HL-60/S4 treated with retinoic acid at 250 ng/mL for 4 days and 3 days (cell line): ENCODE data around the gene ILDR2.

Experiments
- in situ Hi-C: fragments of 300-500 bp; cut with MboI; formaldehyde crosslinking; loops from 2 replicates; pipeline ENCODE4 v1.7.0; 2022; ENCODE audit warnings: low sequenced_read_pairs

Gene ILDR2

GRCh38 chr1:166972193-166972592, 3.1 kb downstream of the ILDR2 start:
- in situ Hi-C loops = no loop called here

- in situ Hi-C loops = no loop called here
These were observed 4.1 kb downstream of the ILDR2 start for GRCh38 chr1:166971252-166971651.

- in situ Hi-C loops = no loop called here
These were observed 6.2 kb downstream of the ILDR2 start for GRCh38 chr1:166969074-166969677.

GRCh38 chr1:166960858-166961474, 14.4 kb downstream of the ILDR2 start:
- in situ Hi-C loops = no loop called here

- in situ Hi-C loops = no loop called here
These were observed 18.5 kb downstream of the ILDR2 start for GRCh38 chr1:166956872-166957271.

- in situ Hi-C loops = no loop called here
These were observed 19.1 kb downstream of the ILDR2 start for GRCh38 chr1:166956057-166956850.

GRCh38 chr1:166953491-166953890, 21.8 kb downstream of the ILDR2 start:
- in situ Hi-C loops = no loop called here

- in situ Hi-C loops = no loop called here
These were observed 23.2 kb downstream of the ILDR2 start for GRCh38 chr1:166952002-166952746.

GRCh38 chr1:166951050-166951449, 24.3 kb downstream of the ILDR2 start:
- in situ Hi-C loops = no loop called here

- in situ Hi-C loops = no loop called here
These were observed 25.2 kb downstream of the ILDR2 start for GRCh38 chr1:166950156-166950555.

GRCh38 chr1:166948856-166949350, 26.4 kb downstream of the ILDR2 start:
- in situ Hi-C loops = no loop called here

GRCh38 chr1:166947398-166948043, 27.8 kb downstream of the ILDR2 start:
- in situ Hi-C loops = no loop called here

GRCh38 chr1:166944186-166944967, 31.0 kb downstream of the ILDR2 start:
- in situ Hi-C loops = no loop called here

GRCh38 chr1:166939741-166940375, 35.5 kb downstream of the ILDR2 start:
- in situ Hi-C loops = no loop called here

GRCh38 chr1:166937962-166938361, 37.4 kb downstream of the ILDR2 start:
- in situ Hi-C loops = no loop called here

- in situ Hi-C loops = no loop called here
These were observed 38.0 kb downstream of the ILDR2 start for GRCh38 chr1:166937329-166937728.

GRCh38 chr1:166933633-166934032, 41.7 kb downstream of the ILDR2 start:
- in situ Hi-C loops = no loop called here

GRCh38 chr1:166933140-166933539, 42.2 kb downstream of the ILDR2 start:
- in situ Hi-C loops = no loop called here

GRCh38 chr1:166929911-166930310, 45.4 kb downstream of the ILDR2 start:
- in situ Hi-C loops = no loop called here
